Muscle of back (tissue), 11 donors: ENCODE results near the gene RBM6. TPM values are rescaled to one million over a fixed set of nuclear protein-coding genes. Genes with fewer than 3 reads are reported as not detected.

Experiments used
- DNase-seq, 3 donors: peaks; one replicate each; pipeline versions ENCODE4 v3.0.0 to v3.0.0-alpha.2; 2013
- polyA plus RNA-seq, 10 donors: library from polyadenylated mRNA; unstranded; fragments of 120-200 nt; gene quantifications; one replicate each; pipeline ENCODE4 v1.2.1, GENCODE V29; 2013; ENCODE audit not compliant: insufficient read length in 10 of 10

Gene RBM6
- polyA plus RNA-seq, 10 donors, result 50.5 to 97.3 (median 67.6) TPM

DNA sequence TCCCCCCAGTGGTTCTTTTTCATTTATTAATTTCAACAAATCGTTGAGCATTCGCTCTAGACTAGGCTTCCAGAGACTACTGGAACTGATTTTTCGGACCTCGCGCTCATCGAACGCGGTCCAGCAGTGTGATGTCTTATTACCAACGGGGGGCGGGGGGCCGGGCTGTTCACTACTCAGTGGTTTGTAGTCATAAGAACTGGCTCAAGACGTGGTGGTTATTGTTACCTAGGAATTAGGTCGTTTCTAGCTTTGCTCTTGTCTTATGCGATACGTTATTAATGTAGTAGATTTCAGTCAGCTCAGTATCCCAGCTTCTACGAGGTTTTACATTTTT lies 149.6 kb downstream of the RBM6 start:
- DNase-seq, result peak in 1 of 3 donors; percentile 7

DNA sequence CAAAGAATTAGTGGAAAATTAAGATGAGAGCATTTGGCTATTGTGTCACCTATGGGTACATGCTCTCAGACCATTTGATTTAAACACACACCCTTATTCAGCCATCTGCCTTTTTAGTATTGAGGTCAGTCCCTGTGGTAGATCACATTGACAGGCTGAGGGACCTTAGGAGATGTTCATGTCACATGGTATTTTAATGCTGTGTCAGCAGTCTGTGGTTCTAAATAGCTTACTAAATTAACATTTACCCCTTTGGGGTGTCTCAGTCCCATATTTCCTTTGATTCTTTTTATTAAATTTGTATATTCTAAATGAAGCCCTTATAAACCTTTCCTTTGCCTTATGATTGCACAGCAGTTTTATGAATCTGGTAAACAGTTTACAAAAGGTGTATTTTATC lies 151.0 kb downstream of the RBM6 start:
- no peak for DNase-seq

DNA sequence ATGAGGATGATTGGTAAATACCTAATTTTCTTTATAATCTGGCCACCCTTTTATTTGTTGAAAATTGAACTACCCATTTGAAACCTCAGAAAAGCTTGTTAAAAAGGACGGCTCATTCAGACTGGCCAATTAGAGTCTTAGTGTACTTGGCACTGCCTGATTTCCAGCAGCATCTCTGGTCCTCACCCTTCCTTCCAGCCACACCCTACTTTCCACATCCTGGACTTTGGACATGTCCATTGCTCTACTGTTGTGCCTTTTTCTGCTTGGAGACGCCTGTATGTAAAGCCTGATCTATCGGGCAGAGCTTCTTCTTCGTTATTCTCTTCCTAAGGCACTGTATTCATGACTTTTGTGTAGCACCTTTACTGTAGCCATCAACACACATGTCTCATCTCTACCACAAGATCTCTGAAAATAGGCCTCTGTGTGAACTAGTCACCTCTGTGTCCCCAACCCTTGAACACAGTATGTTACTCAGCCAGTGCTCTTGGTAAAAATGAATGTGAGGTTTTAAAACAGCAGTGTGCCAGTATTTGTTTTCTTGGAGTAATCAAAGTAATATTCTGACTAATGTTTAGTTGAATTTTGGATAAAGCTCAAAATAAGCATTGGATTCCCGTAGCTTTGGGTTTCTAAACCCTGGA lies 155.5 kb downstream of the RBM6 start:
- DNase-seq, result no peak

DNA sequence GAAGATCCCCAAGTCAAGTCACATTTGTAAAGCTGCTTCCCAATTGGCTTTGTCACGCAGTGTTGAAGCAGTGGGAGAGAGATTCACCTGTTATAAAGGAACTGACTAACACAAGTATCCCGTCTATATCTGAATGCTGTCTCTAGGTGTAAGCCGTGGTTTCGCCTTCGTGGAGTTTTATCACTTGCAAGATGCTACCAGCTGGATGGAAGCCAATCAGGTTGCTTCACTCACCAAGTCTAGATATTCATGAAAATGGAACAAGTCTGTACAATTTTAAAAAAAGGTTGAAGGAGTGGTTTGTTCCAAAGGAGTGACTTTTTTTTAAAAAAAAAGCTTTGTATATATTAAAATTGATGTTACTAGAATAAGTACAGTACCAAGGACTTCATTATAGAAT lies 160.4 kb downstream of the RBM6 start:
- DNase-seq, result no peak

DNA sequence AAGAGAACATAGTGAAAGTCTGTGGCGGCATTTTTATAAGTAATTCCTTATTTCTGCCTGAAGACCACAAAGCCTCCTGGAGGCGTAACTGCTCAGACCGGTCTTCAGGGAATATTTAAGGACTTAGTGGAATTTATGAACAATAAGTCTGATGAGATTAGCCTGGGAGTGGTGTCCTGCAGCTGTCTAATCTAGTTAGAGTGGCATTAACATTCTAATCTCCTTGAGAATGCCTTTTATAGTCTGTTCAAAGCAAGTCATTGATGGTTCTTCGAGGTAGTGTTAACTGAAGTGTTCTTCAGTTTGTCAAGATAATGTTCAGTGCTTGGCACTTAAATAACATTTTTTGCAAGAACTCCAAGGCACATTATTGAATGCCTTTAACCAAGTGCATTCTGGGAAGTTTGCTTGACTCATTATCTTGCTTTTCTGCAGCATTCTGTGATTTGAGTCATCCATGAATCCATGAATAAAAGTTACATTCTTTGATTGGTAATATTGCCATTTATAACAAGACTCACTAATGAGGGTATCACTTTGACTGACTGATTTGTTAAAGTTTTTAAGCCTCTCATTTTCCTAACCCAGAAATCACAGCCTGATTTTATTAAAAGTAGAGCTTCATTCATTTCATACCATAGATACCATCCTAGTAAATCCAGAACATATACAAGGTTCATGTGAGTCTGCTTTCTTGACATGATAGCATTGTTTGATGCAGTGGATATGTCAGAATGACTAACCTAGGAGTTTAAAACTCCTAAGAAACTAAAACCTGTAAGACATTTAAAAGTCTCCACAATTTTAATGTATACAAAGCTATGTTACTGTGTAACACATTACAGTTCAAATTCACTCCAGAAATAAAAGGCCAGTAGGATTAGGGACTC lies 161.3 kb downstream of the RBM6 start:
- DNase-seq, result no peak

DNA sequence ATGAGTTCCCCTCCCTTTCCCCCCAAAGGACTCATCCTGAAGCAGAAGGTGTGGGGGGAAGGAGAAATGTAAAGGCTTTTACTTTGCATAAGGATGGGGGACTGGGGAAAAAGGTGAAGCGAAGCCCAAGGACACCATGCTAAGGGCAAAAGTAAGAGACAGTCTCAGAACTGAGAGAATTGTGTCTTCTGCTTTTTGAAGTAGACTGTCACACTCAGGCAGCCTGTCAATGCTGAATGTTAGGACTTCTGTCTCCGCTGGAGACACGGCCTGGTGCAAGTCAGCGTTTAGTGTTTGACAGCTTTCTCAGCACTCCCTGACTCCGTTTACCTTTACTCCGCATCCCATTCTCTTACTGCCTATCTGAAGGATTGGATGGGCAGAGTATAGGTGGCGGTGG lies 162.6 kb downstream of the RBM6 start:
- no peak for DNase-seq

DNA sequence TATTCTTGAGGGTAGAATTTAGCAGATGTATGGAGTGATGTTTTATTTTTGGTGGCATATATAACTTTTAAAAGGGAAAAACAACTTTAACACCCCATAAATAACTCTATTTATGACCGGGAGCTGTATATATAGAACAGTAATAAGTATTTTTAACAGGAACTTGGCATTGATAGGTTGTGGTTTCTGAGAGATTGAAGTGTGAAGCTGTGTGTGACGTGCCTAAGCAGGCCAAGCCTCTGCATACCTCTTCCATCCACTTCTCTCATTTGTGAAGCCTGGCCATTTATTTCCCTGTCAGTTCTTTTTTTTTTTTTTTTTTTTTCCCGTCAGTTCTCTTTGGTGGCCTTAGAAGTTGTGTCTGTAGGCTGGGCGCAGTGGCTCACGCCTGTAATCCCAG lies 171.8 kb downstream of the RBM6 start:
- DNase-seq, result no peak

DNA sequence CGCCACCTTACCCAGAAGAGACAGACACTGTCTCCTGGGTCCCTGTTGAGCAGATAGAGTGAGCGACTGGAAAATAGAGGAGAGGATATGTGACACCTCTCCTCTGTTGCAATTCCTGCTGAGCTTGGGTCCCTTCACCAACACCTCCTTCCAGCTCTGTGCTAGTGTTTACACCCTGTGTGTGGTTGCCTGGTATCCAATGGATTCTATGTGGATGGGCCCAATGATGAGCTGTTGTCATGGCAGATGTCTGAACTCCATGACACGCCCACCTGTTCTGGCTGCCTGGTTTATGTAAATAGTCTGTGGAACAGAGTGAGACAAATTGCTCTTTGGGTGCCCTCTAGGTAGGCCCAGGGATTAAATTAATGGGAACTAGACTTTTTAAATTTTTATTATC lies 172.5 kb downstream of the RBM6 start:
- DNase-seq, result peak in 1 of 3 donors; percentile 28

DNA sequence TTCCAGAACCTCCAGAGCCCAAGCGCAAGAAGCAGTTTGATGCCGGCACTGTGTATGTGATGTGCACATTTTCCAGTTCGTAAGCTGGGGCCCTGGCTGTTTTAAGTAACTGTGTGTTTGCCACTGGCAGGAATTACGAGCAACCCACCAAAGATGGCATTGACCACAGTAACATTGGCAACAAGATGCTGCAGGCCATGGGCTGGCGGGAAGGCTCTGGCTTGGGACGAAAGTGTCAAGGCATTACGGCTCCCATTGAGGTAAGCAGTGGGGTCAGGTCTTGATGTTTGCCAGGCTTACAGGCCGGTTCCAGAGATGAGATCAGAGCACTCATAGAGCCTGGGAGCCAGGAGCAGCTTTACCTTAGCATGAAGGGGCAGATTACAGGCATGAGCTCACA lies 177.2 kb downstream of the RBM6 start:
- DNase-seq, result no peak

DNA sequence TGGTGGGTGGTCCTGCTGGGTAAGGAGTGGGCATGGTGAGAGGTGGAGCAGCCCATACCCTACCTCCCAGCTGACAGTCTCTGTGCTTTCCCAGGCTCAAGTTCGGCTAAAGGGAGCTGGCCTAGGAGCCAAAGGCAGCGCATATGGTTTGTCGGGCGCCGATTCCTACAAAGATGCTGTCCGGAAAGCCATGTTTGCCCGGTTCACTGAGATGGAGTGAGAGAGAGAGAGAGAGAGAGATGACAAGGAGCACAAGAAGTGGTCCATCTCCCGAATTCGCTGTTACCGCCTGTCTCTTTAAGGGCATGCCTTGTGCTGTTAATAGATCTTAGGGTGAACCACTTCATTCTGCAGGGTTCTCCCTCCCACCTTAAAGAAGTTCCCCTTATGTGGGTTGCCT lies 178.3 kb downstream of the RBM6 start:
- DNase-seq, result no peak

DNA sequence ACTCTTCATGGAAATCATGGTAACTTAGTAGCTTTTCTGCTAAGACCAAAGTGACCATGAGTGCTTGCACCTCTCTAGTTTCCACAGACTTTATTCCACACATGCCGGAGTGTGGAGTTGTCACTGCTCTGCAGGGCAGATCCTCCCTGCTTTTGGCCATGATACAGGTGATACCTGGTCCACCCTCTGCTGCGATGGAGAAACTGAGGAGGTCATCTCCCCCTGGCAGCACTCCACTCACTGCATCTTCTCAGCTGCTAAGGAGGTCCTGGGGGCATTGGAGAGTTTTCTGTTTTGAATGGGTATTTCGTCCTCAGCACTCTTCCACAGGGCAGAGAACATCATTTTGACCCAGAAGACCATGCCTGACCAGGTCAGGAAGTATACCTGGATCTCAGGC lies 179.8 kb downstream of the RBM6 start:
- DNase-seq, result no peak

DNA sequence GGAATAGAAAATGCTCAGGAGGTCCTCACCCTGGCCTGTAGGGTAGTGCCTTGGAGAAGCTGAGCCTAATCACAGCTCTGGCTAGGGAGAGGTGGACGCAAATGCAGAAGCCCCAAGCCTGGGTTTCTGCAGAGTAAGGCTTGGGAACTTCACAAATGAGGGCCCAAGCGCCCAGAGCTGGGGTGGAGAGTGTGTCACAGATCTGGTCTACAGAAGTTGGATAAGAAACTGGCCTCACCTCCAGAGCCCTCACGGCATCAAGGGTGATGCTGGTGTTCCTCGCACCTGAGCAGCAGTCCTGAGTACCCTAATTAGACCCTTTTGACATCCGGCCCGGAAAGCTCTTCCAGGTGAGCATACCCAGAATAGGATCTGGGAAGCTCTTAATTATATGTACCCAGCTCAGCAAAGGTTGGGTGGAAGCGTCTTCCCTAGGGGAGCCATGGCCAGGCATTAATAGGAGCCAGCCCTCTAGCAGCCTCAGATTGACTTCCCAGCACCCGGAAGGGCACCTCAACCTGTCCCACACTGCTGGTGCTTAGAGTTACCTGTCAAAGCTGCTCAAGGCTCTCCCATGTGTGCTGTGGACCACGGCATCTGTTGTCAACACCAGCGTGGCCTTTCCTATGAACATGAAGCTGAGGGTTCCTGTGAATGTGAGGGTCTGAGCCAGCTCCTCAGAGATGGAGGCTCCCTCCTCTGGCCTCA lies 180.6 kb downstream of the RBM6 start:
- peak in 1 of 3 donors; percentile 32 for DNase-seq

DNA sequence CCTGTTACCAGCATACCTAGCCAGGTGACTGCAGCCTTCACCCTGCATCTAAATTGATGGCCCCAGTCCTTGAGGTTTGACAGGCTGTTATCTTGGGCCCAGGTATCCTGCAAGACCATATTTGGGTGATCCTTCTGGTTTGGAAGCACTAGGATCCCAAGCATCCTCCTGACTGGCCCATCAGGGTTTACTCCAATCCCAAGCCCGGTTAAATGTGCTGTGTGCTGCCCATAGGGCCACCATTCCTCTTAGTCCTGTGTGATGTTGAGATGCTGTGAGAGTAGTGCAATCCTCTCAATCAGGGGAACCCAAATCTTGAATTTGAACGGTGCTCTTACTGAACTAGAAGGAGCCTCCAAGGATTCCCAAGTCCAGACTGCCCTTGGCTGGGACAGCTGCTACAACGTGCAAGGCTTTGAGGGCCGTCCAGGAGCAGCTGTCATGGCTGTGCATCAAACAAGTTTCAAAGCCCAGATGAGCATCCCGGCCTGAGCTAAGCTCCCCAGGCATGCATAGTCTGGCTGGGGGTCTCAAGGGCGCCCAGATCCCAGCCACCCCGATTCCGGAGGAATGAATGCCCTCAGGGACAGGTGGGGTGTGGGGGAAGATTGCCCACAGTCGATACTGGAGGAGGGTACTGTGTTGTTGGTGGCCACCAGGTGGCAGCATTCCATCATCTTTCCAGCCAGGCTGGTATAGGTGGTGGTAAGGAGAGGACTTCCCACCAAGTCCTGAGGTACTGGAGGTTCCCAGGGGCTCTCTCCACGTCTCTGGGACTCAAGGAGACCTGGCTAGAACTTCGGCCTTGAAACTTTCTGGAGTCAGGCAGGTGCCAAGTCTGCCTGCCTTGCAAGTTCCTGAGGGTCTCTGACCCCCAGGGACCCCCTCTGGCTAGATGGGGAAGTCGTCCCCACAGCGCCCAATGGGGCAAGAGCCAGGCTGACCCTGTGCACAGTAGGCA lies 181.4 kb downstream of the RBM6 start:
- DNase-seq, result peak; percentile 70 to 90 (median 87)

DNA sequence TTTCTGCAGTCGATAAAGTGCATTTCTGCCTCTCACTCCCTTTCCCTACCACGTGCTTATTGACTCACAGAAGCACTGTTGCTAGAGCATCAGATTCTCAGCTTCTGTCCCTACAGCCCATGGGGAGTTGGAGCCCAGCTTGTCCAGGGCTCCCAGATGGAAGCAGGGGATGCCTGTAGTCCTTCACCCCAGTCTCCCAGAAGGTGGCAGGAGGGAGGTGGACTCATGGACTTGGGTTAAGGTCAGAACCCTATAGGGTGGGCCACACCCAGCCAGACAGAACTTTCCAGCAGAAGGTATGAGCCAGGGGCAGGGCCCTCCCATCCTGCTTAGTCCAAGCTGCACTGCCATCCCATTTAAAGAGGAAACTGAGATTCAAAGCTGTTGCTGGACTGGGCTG lies 182.1 kb downstream of the RBM6 start:
- peak in 1 of 3 donors; percentile 33 for DNase-seq

DNA sequence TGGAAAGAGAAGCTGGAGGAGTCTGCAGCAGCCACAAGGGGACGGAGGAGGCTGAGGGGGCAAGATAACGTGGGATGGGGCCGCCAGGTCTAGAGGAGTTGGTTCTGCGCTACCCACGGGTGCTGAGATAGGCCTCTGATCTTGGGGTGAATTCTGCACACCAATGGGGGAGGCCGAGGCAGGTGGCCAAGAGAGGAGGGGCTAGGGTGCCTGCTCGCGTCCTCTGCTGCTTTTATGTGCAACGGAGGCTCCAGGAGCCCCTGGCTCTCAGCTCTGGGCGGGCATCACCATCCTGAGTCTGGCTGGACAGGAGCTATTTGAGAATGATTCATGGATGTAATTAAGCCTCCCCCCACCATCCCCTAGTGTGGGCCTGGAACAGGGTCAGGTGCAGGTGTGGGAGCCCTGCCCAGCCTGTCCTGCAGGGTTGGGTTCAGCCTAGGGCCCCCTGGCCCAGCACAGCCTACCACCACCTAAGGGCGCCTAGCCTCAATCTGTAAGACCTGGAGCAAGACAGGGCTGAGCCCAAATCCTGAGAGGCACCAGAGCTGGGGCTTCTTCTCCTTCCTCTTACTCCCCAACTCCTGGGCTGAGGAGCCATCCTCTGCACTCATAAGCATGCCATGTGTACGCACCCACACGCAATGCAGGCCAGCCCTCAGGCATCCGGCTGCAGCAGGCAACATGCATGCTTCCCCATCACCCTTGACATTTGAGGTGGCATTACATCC lies 182.9 kb downstream of the RBM6 start:
- DNase-seq, result no peak

DNA sequence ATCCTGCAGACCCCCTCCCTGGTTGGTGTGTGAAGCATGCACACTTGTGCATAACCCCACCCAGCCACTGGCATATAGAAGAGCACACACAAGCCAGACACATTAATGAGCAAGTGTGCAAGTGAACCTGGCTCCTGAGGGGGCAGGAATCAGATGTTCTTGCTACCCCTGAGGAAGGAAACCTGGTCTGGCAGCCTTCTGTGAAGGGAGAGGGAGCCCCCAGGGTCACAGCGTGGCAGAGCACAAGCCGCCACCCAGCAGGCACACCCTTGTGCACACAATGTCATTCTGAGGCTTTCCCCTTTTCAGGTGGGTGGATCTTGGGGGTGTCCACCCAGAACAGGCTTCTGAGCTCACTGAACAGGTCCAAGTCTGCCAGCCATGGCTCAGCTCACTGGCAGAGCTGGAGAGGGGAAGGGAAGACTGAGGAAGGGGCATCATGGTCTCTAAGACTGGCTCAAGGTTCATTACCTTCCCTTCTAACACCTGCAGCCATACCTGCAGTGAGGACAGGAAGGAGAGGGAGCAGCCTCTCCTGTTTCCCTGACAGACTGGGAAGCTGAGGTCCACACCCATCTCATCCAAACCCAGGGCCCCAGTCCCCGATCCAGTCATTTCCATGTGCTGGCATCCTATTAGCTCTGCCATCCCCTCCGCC lies 183.6 kb downstream of the RBM6 start:
- DNase-seq, result no peak

DNA sequence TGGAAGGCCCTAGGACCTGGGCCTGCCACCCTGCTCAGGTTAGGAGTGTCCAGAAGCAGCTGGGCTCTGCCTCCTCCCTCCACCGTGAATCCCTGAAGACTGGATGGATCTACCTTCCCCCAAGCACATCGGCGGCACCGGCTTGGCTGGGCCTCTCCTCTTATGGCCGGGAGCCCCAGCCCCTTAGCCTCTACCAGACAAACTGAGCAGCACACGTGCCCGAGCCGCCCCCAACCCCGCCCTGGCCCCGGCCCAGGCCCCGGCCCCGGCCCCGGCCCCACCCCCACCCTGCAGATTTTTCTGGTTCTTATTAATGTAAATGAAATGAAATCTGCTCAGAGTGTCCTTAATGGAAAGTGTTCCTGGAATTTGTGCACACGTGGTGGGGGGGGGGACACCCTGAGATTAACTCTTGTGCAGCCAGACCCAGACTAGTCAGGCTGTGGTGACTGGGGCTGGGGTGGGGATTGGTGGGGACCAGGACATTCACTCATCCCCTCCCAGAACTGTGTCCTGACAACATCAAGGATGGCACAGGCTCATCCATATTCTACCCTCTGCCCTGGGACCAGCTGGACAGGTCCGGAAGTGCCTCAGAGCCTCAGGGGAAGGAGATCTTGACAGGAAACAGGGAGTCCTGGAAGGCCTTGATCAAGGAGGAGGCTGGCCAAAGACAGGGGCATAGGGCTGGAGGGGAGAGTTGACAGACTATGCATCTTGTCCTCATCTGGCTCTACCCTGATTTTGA lies 184.3 kb downstream of the RBM6 start:
- peak in 1 of 3 donors; percentile 61 for DNase-seq

DNA sequence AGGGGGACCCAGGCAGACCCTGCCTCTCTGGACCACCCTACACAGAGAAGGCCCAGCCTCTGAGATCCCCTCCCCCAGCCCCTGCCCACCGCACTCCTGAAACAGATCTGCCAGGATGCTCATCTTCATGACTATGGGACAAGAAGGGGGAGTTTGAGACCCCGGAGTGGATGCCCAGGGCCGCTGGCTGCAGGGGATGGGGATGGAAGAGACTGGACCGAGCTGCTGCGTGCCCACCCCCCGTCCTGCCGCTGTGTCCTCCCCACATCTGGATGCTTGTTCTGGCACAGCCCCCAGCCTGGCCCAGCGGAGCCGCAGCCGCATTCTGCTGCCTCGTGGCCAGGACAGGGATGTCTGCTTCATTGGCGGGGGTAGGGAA lies 184.8 kb downstream of the RBM6 start:
- peak in 2 of 3 donors; percentile 38 to 75 for DNase-seq

DNA sequence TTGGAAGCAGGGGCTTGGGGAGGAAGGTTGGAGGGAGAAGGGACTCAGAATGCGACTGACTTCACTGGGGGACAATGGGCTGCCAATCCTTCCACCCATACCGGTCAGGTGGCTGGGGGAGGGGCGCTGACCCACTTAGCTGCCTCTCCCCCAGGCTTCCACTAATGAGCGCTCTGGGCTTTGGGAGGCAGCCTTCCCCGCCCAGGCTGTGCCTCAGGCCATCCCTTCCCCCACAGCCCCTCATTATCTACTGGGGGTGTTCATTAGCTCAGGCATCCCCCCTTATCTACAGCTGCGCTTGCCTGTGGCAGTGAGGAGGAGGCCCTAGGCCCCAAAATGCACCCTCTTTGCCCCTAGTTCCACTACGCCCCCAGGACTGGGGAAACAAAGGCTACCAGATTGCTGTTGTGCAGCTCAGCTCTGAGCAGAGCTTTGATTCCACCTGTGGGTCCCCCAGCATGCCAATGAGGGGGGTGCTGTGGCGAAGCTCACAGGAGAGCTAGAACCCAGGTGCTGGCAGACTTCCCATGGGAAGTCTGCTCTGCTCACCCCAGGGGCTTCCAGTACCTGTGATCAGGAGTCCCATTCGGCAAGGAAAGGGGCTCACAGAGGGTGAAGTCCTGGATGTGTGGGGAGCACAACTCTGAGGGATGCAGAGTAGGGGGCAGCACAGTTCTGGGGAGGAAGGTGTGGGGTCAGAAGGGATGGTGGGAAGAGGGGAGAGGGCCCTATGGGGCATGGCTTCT lies 185.8 kb downstream of the RBM6 start:
- no peak for DNase-seq
